ENCODE results near the gene MTUS2. TPM values are rescaled to one million over a fixed set of nuclear protein-coding genes. Genes with fewer than 3 reads are reported as not detected.

MTUS2 gene
- total and polyA plus RNA-seq, 9 of the 15 experiments (the other 6 are each of a cell fraction or from before 2014, with no cell fraction given): 0.01 to 0.28 (median 0.06) TPM; not detected in 1

- DNase-seq (ENCODE audit: extremely low read depth in 1 of 4, low spot score in 3 of 4) (no peak), ATAC-seq (no peak), FAIRE-seq (no peak)
- ChIA-PET CTCF (ENCODE audit: low intra/inter-chr PET ratio) (no interaction called here), POLR2A (no interaction called here)
- Histone ChIP-seq H3K9me3 (replicated peaks; ENCODE audit: control insufficient read depth, insufficient read depth, low read depth, low read length) (no peaks in the 10 kb centered on the region), H3K9ac (ENCODE audit: insufficient read depth in 1 of 2, low read depth in 2 of 2, low read length in 2 of 2) (no peak overlapping the region), H3K79me2 (ENCODE audit: control insufficient read depth, insufficient read depth, low read length) (no peaks in the 10 kb centered on the region), H3K4me3 (no peak overlapping the region), H3K9me1 (ENCODE audit: control insufficient read depth, insufficient read depth, low read length) (no peaks in the 10 kb centered on the region), H2AFZ (ENCODE audit: low read depth, low read length) (no peak overlapping the region), H3K4me2 (ENCODE audit: insufficient read depth, low read length) (no peak overlapping the region), H3K4me1 (replicated peaks in 1 of 2; ENCODE audit: control insufficient read depth in 2 of 2, insufficient read depth in 2 of 2, low read length in 2 of 2) (no peaks in the 10 kb centered on the region), H3K27me3 (ENCODE audit: control insufficient read depth in 2 of 2, insufficient read depth in 2 of 2, low read length in 2 of 2) (no peaks in the 10 kb centered on the region), H4K20me1 (replicated peaks; ENCODE audit: control insufficient read depth, insufficient read depth, low read length) (no peaks in the 10 kb centered on the region), H3K36me3 (ENCODE audit: control insufficient read depth, insufficient read depth, low read length) (no peaks in the 10 kb centered on the region), H3K27ac (ENCODE audit: extremely low read depth, low read depth, low read length) (no peak overlapping the region)
- no TSS peak for BruUV-seq (replicated peaks)
- in situ Hi-C loops (cut with MboI) (no loop called here), intact Hi-C loops (cut with micrococcal nuclease) (no loop called here)
- 3% methylated on average over 3 of the region's 3 CpGs for WGBS (ENCODE audit: insufficient coverage, low coverage, missing lambda C conversion rate)
- peak; percentile 43 for TF ChIP-seq MAFK (IDR thresholded peaks at IDR 0.05; ENCODE audit: low read length)
- TF ChIP-seq ATF2 (CRISPR knock-in tag; IDR thresholded peaks at IDR 0.05): no peak
- TF ChIP-seq ZNF830 (CRISPR knock-in tag; IDR thresholded peaks at IDR 0.05): no peak
- TF ChIP-seq EHMT2 (IDR thresholded peaks at IDR 0.05): no peak
- TF ChIP-seq DEAF1 (CRISPR knock-in tag; IDR thresholded peaks at IDR 0.05): no peak
- TF ChIP-seq IRF9 (tag; IDR thresholded peaks at IDR 0.05): no peak
- peak; percentile 56 for TF ChIP-seq ZNF316 (IDR thresholded peaks at IDR 0.05)
- no peak for TF ChIP-seq HNRNPUL1 (IDR thresholded peaks at IDR 0.05; ENCODE audit: low read length)
- TF ChIP-seq FOXJ2 (tag; IDR thresholded peaks at IDR 0.05): no peak
- no peak for TF ChIP-seq ELK1 (CRISPR knock-in tag; IDR thresholded peaks at IDR 0.05)
- no peak for TF ChIP-seq ZNF224 (CRISPR knock-in tag; IDR thresholded peaks at IDR 0.05)
- no peak for TF ChIP-seq ID3 (CRISPR knock-in tag; IDR thresholded peaks at IDR 0.05)
- TF ChIP-seq ID3 (tag; IDR thresholded peaks at IDR 0.05): no peak
- TF ChIP-seq KLF1 (tag; IDR thresholded peaks at IDR 0.05): no peak
- no peak for TF ChIP-seq ZNF592 (IDR thresholded peaks at IDR 0.05)
Observed at GRCh38 chr13:29171244-29171643, 351.1 kb downstream of the MTUS2 start.

All from K562 (cell line).